ENCODE results near the gene COL20A1.

GRCh38 chr20:63280929-63281545, 11.9 kb upstream of the COL20A1 start:
- peak; percentile 57 for TF ChIP-seq CTCF (IDR thresholded peaks at IDR 0.05; ENCODE audit: low read depth, low read length)
- TF ChIP-seq MAX (IDR thresholded peaks at IDR 0.05; ENCODE audit: low read depth, low read length), result no peak

All from NB4 (cell line).